ENCODE data around the gene ASMTL. TPM values are rescaled to one million over a fixed set of nuclear protein-coding genes. Genes with fewer than 3 reads are reported as not detected.

ASMTL gene
- total and polyA plus RNA-seq, 2 of the 13 experiments (the other 11 are each of a cell fraction or from before 2014, with no cell fraction given) = 5.6 to 16.3 TPM

DNA sequence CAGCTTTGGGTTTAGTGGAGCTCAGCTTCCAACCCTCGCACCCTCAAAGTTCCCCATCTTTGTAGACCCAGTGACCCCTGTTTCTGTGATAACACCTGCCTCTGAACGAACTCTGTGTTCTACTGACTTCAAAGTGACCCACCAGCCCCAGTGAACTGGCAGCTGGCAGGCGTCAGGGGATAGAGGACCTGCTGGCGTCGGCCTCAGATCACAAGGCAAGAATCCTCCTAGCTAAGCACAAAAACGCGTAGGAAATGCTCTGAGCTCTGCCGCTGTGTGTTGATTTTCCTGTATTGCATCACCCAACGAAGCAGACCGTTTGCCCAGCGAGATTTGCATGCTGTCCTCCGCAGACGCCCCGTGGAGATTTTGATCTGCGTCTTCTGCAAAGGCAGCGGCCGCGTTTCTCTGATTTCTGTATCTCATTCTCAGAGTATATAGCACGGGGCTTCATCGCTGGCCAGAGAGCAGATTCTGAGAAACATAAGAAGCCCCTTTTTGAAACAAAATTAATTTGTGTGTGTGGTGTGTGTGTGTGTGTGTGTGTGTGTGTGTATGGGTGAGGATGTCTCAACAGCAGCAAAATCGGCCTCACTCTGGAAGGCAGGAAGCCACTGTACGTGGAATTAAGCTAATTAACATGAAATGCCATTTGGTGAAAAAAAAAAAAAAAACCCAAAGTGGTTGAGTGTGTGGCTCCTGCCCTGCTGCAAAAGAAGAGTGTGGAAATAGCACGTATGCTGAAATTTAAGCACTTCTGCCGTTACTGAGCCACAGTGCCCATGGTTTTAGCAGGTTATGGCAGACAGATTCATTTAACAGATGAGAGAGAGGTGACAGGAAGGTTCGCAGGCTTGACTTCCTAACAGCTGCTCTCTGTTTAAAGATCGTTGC lies 29.2 kb upstream of the ASMTL start (continued):
- TF ChIP-seq, protein P1, sequence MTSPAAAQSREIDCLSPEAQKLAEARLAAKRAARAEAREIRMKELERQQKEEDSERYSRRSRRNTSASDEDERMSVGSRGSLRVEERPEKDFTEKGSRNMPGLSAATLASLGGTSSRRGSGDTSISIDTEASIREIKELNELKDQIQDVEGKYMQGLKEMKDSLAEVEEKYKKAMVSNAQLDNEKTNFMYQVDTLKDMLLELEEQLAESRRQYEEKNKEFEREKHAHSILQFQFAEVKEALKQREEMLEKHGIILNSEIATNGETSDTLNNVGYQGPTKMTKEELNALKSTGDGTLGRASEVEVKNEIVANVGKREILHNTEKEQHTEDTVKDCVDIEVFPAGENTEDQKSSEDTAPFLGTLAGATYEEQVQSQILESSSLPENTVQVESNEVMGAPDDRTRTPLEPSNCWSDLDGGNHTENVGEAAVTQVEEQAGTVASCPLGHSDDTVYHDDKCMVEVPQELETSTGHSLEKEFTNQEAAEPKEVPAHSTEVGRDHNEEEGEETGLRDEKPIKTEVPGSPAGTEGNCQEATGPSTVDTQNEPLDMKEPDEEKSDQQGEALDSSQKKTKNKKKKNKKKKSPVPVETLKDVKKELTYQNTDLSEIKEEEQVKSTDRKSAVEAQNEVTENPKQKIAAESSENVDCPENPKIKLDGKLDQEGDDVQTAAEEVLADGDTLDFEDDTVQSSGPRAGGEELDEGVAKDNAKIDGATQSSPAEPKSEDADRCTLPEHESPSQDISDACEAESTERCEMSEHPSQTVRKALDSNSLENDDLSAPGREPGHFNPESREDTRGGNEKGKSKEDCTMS (CRISPR knock-in tag; conservative IDR thresholded peaks at IDR 0.05) = no peak
- TF ChIP-seq CEBPB (IDR thresholded peaks at IDR 0.05; ENCODE audit: borderline replicate concordance, low read depth, low read length) = peak; percentile 99
- peak; percentile 22; the same call in 1 of the 2 replicates for TF ChIP-seq FOXC1 (CRISPR knock-in tag; IDR thresholded peaks at IDR 0.05; ENCODE audit: borderline replicate concordance)
- no peak for TF ChIP-seq SATB2 (CRISPR knock-in tag; IDR thresholded peaks at IDR 0.05)
- TF ChIP-seq KAT2B (IDR thresholded peaks at IDR 0.05; ENCODE audit: borderline replicate concordance, low read depth, low read length) = no peak
- no peak for TF ChIP-seq ZFP36 (IDR thresholded peaks at IDR 0.05; ENCODE audit: borderline replicate concordance, low read depth, low read length, partially characterized antibody)
- TF ChIP-seq, protein P2, sequence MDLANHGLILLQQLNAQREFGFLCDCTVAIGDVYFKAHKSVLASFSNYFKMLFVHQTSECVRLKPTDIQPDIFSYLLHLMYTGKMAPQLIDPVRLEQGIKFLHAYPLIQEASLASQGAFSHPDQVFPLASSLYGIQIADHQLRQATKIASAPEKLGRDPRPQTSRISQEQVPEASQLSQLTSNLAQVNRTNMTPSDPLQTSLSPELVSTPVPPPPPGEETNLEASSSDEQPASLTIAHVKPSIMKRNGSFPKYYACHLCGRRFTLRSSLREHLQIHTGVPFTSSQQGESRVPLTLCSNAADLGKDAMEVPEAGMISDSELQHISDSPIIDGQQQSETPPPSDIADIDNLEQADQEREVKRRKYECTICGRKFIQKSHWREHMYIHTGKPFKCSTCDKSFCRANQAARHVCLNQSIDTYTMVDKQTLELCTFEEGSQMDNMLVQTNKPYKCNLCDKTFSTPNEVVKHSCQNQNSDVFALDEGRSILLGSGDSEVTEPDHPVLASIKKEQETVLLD (CRISPR knock-in tag; IDR thresholded peaks at IDR 0.05; ENCODE audit: low read depth) = no peak
- TF ChIP-seq ZNF777 (CRISPR knock-in tag; IDR thresholded peaks at IDR 0.05) = no peak
- TF ChIP-seq, protein P3, sequence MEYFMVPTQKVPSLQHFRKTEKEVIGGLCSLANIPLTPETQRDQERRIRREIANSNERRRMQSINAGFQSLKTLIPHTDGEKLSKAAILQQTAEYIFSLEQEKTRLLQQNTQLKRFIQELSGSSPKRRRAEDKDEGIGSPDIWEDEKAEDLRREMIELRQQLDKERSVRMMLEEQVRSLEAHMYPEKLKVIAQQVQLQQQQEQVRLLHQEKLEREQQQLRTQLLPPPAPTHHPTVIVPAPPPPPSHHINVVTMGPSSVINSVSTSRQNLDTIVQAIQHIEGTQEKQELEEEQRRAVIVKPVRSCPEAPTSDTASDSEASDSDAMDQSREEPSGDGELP (IDR thresholded peaks at IDR 0.05; ENCODE audit: borderline replicate concordance, low read depth) = peak; percentile 74; the same call in 1 of the 2 replicates
- TF ChIP-seq ZFY (CRISPR knock-in tag; IDR thresholded peaks at IDR 0.05) = peak; percentile 48
- TF ChIP-seq ZNF878 (CRISPR knock-in tag; IDR thresholded peaks at IDR 0.05) = peak; percentile 47; the same call in 1 of the 2 replicates
- no peak for TF ChIP-seq ZNF274 (CRISPR knock-in tag; IDR thresholded peaks at IDR 0.05)
- TF ChIP-seq GZF1 (CRISPR knock-in tag; IDR thresholded peaks at IDR 0.05) = peak; percentile 47; the same call in 1 of the 2 replicates
- TF ChIP-seq ZNF350 (CRISPR knock-in tag; IDR thresholded peaks at IDR 0.05; ENCODE audit: borderline replicate concordance, low read depth) = peak; percentile 88; the same call in 1 of the 2 replicates
- TF ChIP-seq ZSCAN30 (CRISPR knock-in tag; IDR thresholded peaks at IDR 0.05) = no peak
- no peak for TF ChIP-seq KDM5A (IDR thresholded peaks at IDR 0.05; ENCODE audit: borderline replicate concordance, low read length)
- TF ChIP-seq JDP2 (CRISPR knock-in tag; IDR thresholded peaks at IDR 0.05; ENCODE audit: borderline replicate concordance) = no peak
- TF ChIP-seq ZNF136 (CRISPR knock-in tag; IDR thresholded peaks at IDR 0.05; ENCODE audit: low read depth) = 0 out of 2 replicates have a peak, but pooled peaks have one; percentile 59
- peak; percentile 85 for TF ChIP-seq HMG20B (CRISPR knock-in tag; conservative IDR thresholded peaks at IDR 0.05)
- 0 out of 2 replicates have a peak, but pooled peaks have one; percentile 24 for TF ChIP-seq ATF7 (IDR thresholded peaks at IDR 0.05)
- peak; percentile 80; the same call in 1 of the 2 replicates for TF ChIP-seq ATF7 (CRISPR knock-in tag; IDR thresholded peaks at IDR 0.05)
- no peak for TF ChIP-seq ZNF75D (CRISPR knock-in tag; IDR thresholded peaks at IDR 0.05; ENCODE audit: borderline replicate concordance)
- TF ChIP-seq FOXJ3 (CRISPR knock-in tag; IDR thresholded peaks at IDR 0.05; ENCODE audit: borderline replicate concordance) = no peak; the same call in 1 of the 2 replicates
